ENCODE data around the gene RABGAP1L.
"Not testable (repeated sequence)": the region's sequence is repeated elsewhere in the genome, so short reads cannot be mapped to it uniquely, and the experiment has no call there.

- TF ChIP-seq CTCF (IDR thresholded peaks at IDR 0.05; ENCODE audit: low read depth, low read length); EZH2phosphoT487 (IDR thresholded peaks at IDR 0.05; ENCODE audit: low read depth): not testable (repeated sequence)
Observed at GRCh38 chr1:174576120-174576519, 416.8 kb downstream of the RABGAP1L start.
